GM21528 (cell line): ENCODE results near the gene TMEM245.
"Not testable (repeated sequence)": the region's sequence is repeated elsewhere in the genome, so short reads cannot be mapped to it uniquely, and the experiment has no call there.

Source experiments
- ATAC-seq: cut with Tn5 transposase; IDR thresholded peaks from one replicate; pipeline ENCODE4 v1.9.1; 2021; ENCODE audit warnings: mild to moderate bottlenecking, moderate library complexity; ENCODE audit not compliant: unreplicated experiment, low FRiP score

TMEM245 gene

DNA sequence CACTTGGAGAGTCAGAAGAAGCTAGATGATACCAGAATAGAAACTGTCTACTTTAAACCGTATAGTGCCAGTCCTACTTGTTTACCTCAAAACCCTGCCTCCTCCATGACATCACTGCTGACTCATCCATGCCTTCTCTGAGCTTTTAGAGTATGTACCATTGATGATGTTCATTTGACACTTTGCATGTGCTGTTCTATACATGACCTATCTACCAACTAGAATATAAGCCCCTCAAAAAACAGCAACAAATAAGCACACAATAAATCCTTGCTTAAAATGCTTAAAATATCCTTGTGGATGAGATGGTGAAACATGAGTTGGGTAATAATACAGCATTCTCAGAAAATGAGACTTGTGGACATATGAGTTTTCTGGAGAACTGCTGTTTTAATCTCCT lies 109.0 kb downstream of the TMEM245 start:
- peak; percentile 30 for ATAC-seq

DNA sequence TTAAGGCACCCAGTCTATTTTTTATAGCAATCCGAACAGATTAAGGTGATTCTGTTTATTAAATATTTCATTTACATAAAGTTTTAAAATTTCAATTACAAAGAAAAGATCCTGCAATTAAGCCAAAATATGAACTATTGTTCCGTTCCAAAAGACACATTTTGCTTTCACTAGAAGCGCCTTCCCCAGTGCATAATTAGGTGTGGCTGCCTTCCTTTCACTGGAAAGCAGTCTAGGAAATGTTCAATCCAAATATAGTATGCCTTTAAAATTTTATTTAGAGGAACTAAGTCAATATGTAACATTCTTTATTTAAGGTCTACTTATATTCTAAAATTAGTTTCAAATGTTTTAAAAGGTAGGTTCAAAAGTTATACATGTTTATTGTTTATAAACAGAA lies 114.1 kb downstream of the TMEM245 start:
- no peak for ATAC-seq

DNA sequence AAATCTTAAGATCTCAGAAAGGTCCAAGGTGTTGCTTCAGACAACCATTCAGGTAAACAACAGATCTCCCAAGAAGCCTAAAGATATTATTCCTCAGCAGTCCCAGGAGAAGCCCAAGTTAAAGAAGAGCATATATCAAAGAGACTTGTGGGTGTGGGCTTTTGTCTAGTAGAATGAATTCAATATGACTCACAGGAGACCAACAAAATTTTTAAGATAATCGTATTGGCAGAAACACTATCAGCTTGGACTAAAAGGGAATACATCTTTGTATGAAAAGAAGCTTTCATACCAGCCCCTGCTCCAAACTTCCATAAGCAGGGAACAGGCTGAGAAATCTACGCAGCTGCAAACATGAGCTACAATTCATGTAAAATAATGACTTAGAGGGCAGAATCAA lies 116.6 kb downstream of the TMEM245 start:
- no peak for ATAC-seq

DNA sequence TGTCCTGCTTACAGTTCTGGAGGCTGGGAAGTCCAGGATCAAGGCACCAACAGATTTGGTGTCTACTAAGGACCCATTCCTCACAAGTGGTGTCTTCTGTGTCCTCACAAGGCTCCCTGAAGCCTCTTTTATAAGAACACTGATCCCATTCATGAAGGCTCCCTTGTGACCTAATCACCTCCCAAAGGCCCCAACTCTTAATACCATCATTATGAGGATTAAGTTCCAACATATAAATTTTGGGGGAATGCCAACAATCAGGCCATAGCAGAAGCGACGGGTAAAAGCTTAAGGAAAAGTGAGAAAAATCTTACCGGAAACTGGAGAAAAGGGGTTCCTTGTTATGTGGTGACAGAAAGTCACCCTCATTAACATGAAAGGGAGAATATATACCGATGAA lies 117.6 kb downstream of the TMEM245 start:
- no peak for ATAC-seq

DNA sequence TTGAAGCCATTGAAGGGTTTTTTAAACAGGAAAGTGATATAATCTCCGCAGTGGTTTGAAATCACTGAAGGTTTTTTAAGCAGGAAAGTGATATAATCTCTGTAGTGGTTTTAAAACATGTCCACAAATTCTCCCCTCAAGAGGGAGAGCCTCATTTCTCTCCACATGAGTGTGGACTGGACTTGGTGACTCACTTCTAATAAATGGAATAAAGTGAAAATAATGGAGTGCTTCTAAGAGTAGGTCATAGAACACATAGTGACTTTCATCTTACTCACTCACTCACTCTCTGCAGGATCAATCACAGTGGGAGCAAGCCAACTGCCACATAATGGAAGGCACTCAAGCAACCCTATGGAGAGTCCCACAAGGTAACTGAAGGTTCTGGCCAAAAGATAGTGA lies 118.5 kb downstream of the TMEM245 start:
- no peak for ATAC-seq

DNA sequence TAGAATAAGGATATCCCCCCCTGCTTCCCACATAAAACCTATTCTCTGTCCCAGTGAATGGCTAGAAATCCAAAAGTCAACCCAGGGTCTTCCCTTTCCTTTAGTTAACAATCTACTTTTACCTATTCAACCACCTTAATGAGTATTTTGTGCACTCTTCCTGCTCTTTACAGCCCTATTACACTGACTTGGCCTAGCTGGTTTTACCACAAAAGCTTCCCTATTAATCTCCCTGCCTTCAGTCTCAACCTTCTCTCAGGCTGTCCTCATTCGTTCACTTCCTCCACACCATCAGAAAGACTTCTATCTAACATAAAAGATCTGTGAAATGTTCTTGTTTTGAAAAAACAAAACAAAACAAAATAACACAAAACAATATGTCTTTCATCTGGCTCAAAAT lies 122.6 kb downstream of the TMEM245 start:
- no peak for ATAC-seq

DNA sequence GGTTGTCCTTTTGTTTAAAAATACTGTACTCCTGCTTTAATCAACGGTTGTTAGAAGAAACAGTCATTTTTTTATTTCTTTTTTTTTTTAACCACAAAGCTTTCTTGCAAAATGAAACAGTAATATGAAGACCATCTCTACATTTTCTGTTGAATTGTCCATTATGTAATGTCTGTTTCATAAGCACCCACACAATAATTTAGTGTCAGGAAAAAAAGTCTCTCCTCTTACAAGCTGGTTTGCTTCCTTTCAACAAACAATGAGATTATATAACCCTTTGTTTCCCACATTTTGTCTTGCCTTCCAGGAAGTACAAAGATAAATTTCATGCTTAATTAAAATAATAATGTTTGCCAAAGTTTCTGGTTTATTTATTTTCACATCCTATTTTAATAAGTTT lies 123.1 kb downstream of the TMEM245 start:
- no peak for ATAC-seq

DNA sequence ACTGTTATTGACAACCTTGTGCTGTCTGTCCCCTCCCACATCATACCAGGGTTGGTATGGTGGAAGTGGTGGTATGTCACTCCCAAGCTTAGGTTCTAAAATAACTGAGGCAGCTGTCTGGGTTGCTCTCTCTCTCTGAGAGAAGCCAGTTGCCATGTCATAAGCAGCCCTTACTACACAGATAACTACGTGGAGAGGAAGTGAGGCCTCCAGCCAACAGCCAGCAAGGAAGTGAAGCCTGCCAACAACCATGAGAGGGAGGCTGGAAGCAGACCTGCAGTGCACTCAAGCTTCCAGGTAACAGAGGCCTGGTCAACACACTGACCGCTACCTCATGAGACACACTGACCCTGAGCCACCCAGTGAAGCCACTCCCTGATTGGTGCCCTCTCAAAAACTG lies 125.1 kb downstream of the TMEM245 start:
- ATAC-seq, result peak; percentile 83

DNA sequence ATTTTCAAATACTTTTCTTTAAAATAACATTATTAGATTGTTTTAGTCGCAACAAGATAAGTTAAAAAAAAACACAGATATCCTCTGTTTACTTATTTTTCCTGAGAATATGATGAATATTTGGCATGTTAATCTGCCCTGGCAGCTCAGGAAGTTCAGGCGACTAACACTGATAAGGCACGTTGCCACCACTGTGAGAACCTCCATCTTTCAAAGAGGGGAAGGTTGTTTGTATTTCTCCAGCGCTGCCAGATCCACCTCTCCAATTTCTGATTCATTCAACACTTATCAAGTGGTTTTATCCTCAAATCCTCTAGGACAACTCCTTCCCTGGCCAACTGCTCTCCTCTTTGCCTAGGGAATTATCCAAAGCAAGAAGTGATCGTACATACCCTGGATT lies 128.3 kb downstream of the TMEM245 start:
- no peak for ATAC-seq

DNA sequence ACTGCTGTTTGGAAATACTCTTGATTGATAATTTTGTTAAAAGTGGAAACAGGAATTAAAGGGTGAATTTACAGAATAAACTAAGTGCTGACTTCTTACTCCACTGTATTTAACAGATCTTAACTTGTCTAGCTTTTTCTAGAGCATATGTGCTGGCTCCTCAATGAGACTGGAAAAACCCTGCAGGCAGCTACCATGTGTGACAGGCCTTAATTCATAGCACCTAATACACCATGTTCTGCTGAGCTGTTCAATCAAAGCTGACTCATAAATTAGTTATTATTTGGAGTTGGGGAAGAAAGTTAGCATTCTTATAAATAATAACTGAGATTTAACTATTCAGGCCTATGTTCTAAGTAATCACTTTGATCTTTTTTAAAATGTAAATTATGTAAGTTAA lies 135.9 kb downstream of the TMEM245 start:
- no peak for ATAC-seq

DNA sequence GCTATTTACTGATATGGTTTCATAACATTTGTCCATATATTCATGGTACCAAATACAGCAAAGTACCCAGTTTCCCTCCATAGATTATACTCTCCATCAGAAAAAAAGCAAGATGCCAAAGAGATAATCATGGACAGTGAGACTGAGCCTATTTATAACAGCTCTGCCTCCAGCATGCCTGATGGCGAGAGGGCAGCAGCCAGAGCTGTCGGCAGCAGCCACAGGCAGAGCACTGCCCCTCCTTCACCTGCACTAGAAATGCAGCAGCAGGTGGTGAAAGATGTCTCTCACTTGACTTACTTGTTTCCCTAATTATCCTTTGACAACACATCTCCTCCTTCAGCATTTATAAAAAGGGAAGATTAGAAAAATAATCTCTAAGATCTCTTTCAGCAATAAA lies 138.9 kb downstream of the TMEM245 start:
- ATAC-seq, result no peak

DNA sequence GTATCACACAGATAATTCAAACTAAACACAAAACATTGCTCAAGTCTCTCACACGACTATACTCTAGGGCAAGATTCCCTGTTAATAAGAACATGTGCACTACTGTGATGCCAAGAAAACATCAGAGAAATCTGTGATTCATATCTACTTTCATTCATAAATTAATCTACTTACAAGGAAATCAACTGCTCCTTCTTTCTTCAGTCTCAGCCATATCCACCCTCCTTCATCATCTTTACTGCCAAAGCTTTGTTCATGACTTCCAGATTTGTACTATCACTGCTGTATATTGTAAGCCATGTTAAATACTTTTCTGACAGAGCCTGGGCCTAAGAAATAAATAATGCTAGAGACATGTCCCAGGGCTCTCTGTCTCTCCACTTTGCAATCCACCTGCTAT lies 141.5 kb downstream of the TMEM245 start:
- no peak for ATAC-seq

DNA sequence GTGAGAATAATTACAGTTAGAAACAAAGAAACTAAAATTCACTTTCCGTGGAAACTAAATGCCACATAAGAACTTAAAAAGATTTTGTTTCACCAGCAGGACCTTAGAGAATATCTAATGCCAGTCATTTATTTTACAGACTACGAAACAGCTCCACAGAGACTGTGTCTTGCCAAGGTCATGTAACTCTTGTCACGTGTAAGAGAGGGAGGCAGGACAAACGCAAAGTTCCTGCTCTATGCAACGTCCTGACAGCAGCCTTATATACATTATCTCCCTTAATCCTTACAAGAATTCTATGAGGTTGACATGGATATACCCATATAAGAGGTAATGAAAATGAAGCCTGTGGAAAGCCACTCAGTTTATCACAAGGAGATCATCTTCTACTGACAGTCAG lies 145.9 kb downstream of the TMEM245 start:
- ATAC-seq, result no peak

DNA sequence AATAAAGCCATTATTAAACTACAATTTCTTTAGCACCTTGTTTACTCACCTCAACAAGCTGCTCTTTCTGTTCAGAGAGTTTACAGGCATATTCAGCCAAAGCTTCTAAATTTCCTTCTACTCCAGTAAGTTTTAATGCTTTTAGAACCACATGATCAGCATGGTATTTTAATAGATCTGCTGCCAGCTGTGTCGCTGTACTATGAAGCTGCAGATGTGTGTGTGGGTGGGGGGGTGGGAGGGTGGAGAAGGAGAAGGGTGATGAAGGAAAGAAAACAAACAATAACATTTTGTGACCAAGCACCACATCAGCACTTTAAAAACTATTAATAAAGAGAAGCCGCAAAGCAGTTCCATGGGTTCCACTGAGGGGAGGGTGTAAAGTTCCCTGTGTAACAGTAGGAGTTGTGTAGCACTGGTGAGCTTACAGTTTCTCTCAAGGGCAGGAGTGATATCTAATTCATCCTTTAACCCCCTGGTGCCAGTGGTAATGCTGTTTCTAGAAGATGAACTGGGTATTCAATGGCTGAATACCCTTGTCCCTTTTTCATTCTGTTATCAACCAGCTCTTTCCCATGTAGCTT lies 147.0 kb downstream of the TMEM245 start:
- no peak for ATAC-seq

DNA sequence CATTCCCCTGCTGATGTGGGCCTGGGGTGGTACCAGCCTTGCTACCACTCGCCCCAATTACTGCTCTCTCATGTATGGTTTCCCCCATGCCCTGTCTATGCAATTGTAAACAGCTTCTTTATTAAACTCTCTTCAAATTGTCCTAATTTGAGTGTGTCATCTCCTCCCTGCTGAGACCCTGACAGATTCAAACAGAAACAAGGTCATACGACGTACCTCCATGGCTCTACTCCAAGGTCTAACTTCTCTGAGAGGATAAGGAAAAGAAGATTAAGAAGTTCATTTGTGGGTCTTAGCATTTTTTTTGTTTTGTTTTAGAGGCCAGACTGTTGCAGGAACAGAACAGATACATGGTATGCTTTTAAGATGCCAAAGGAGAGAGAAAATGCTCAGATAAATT lies 147.6 kb downstream of the TMEM245 start:
- no peak for ATAC-seq

DNA sequence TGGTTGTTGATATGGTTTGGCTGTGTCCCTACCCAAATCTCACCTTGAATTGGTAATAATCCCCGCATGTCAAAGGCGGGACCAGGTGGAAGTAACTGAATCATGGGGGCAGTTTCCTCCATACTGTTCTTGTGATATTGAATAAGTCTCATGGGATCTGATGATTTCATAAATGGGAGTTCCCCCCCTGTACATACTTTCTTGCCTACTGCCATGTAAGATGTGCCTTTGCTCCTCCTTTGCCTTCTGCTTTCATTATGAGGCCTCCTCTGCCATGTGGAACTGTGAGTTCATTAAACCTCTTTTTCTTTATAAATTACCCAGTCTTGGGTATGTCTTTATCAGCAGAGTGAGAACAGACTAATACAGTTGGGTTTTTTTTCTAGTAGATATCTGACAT lies 148.4 kb downstream of the TMEM245 start:
- ATAC-seq, result not testable (repeated sequence)

DNA sequence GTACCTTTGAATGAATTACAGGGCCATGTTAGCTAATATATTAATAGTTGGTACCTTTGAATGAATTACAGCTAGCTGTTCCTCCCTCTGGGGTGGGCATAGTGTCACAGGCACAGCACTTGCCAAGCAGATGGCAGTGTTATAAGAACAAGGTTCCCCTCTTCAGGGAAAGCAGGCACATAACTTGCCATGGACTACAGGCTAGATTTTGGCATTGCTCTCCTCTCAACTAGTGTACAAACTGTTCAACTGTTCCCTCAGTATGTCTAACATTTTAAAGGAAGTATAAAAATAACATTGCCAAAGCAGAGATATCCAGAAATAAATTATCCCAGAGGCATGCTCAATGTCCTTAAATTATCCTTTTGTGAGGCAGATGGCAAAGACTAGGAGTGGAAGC lies 151.8 kb downstream of the TMEM245 start:
- ATAC-seq, result no peak
